GM12878 (cell line): ENCODE measurements around the gene MRPS16. TPM values are rescaled to one million over a fixed set of nuclear protein-coding genes. Genes with fewer than 3 reads are reported as not detected.
A peak's percentile ranks its signal among the peaks of the same experiment; 100 is the strongest.

Source experiments
- ATAC-seq: fragments of 200-7000 bp; cut with Tn5 transposase; 3 replicates; pipeline ENCODE4 v1.9.1; 2020; ENCODE audit warnings: mild to moderate bottlenecking, moderate library complexity
- BruUV-seq: library from RNA; stranded (reverse); fragments of 400-500 nt; replicated peaks from 2 replicates; lab custom pipeline; 2021; lab: Mats Ljungman, UMichigan
- CTCF ChIA-PET: fragments of 300-600 bp; sonication (Branson Sonifier 250); formaldehyde crosslinking; extraction: SDS; loops from one replicate; lab custom pipeline; 2021; ENCODE audit warnings: inconsistent platforms; lab: Yijun Ruan, JAX
- POLR2A ChIA-PET: fragments of 350-600 bp; formaldehyde crosslinking; extraction: SDS; loops from one replicate; lab custom pipeline; 2021; ENCODE audit warnings: inconsistent platforms; lab: Charles Lee
- RAD21 ChIA-PET: fragments of 300-600 bp; sonication (Branson Sonifier 250); formaldehyde crosslinking; loops from one replicate; lab custom pipeline; 2023; ENCODE audit warnings: antibody characterized with exemption; ENCODE audit not compliant: unreplicated experiment; lab: Charles Lee
- SMC1A ChIA-PET: fragments of 300-600 bp; sonication (Branson Sonifier 250); formaldehyde crosslinking; loops from one replicate; lab custom pipeline; 2023; ENCODE audit not compliant: unreplicated experiment, uncharacterized antibody; lab: Charles Lee
- DNase-seq: peaks from one replicate; pipeline ENCODE4 v3.0.0-alpha.2; 2011; ENCODE audit warnings: low read depth, low spot score
- FAIRE-seq: peaks from 3 replicates; lab custom pipeline; 2011; peaks lifted over from hg19 to GRCh38; lab: Jason Lieb, UNC
- H2AFZ ChIP-seq: 2 replicates; pipeline ENCODE4 v1.6.0; 2011; ENCODE audit warnings: low read depth, low read length, control low read depth; ENCODE audit not compliant: control insufficient read depth
- H3K27ac ChIP-seq: 2 replicates; pipeline ENCODE4 v1.5.1; 2011; ENCODE audit warnings: control low read depth; ENCODE audit not compliant: control insufficient read depth, insufficient read depth
- H3K27me3 ChIP-seq, 2 experiments: replicated peaks in 1 of 2; 2 replicates each; pipeline versions ENCODE4 v1.6.0 to v1.6.1; 2011; ENCODE audit warnings: low read length in 1 of 2; ENCODE audit not compliant: control insufficient read depth in 2 of 2, insufficient read depth in 2 of 2
- H3K36me3 ChIP-seq, 2 experiments: 2 replicates each; pipeline ENCODE4 v1.5.1; 2011; ENCODE audit warnings: low read length in 1 of 2; ENCODE audit not compliant: control insufficient read depth in 2 of 2, insufficient read depth in 2 of 2
- H3K4me1 ChIP-seq: 2 replicates; pipeline ENCODE4 v1.6.1; 2011; ENCODE audit warnings: mild to moderate bottlenecking, low read length, moderate library complexity, mixed read lengths; ENCODE audit not compliant: control insufficient read depth, insufficient read depth
- H3K4me2 ChIP-seq: 2 replicates; pipeline ENCODE4 v1.6.0; 2011; ENCODE audit warnings: control low read depth; ENCODE audit not compliant: control insufficient read depth, insufficient read depth
- H3K4me3 ChIP-seq: fragments of 200-600 bp; sonication (generic); 2 replicates; pipeline ENCODE4 v1.5.1; 2016
- H3K79me2 ChIP-seq: 2 replicates; pipeline ENCODE4 v1.6.0; 2011; ENCODE audit warnings: low read length; ENCODE audit not compliant: control insufficient read depth, insufficient read depth
- H3K9ac ChIP-seq: 2 replicates; pipeline ENCODE4 v1.8.0; 2011; ENCODE audit warnings: low read length, control low read depth, mixed read lengths; ENCODE audit not compliant: control insufficient read depth, insufficient read depth
- H3K9me3 ChIP-seq: replicated peaks from 3 replicates; pipeline ENCODE4 v1.5.1; 2011; ENCODE audit warnings: mild to moderate bottlenecking, low read length; ENCODE audit not compliant: control insufficient read depth, insufficient read depth
- H4K20me1 ChIP-seq: 2 replicates; pipeline ENCODE4 v1.6.0; 2011; ENCODE audit not compliant: control insufficient read depth, insufficient read depth
- CEBPB ChIP-seq, 2 experiments: fragments of 150-350 bp in 1 of 2; IDR thresholded peaks; 2 replicates each; pipeline ENCODE4 v1.6.1; 2012 to 2014; ENCODE audit warnings: low read depth in 2 of 2, low read length in 2 of 2, borderline replicate concordance in 1 of 2, inconsistent platforms in 1 of 2
- CHD1 ChIP-seq: IDR thresholded peaks from 2 replicates; pipeline ENCODE4 v1.6.1; 2012; ENCODE audit warnings: low read depth, low read length, improper control_type of control experiment
- EP300 ChIP-seq, 2 experiments: fragments of 150-350 bp in 1 of 2; IDR thresholded peaks; 2 replicates each; pipeline ENCODE4 v1.6.1; 2011 to 2012; ENCODE audit warnings: low read depth in 2 of 2, low read length in 2 of 2, borderline replicate concordance in 1 of 2, improper control_type of control experiment in 1 of 2, inconsistent platforms in 1 of 2; ENCODE audit not compliant: control insufficient read depth in 1 of 2
- HDAC6 ChIP-seq: fragments of 200-600 bp; sonication (generic); IDR thresholded peaks from one replicate; pipeline ENCODE4 v1.8.0; 2017; ENCODE audit warnings: antibody characterized with exemption; ENCODE audit not compliant: unreplicated experiment
- IKZF2 ChIP-seq, 2 experiments: fragments of 450-650 bp; IDR thresholded peaks; 2 replicates each; pipeline ENCODE4 v1.6.1; 2017; ENCODE audit warnings: mild to moderate bottlenecking in 2 of 2, moderate library complexity in 2 of 2
- RELA ChIP-seq: fragments of 450-650 bp; IDR thresholded peaks from 2 replicates; pipeline ENCODE4 v1.8.0; 2014; ENCODE audit warnings: borderline replicate concordance; ENCODE audit not compliant: partially characterized antibody
- TBL1XR1 ChIP-seq: IDR thresholded peaks from 2 replicates; pipeline ENCODE4 v1.6.1; 2012; ENCODE audit warnings: low read depth, low read length, improper control_type of control experiment
- ZNF217 ChIP-seq: fragments of 450-650 bp; IDR thresholded peaks from 2 replicates; pipeline ENCODE4 v1.6.1; 2017; ENCODE audit warnings: antibody characterized with exemption, mild to moderate bottlenecking
- WGBS: methylation state at CpG from one replicate; pipeline ENCODE4 v1.1.6; 2016; ENCODE audit warnings: low lambda C conversion rate; ENCODE audit not compliant: insufficient replicate concordance, insufficient coverage; ENCODE audit errors: missing lambda C conversion rate; 5-methylcytosine and 5-hydroxymethylcytosine counted together
- in situ Hi-C: fragments of 300-500 bp; cut with MboI; formaldehyde crosslinking; loops from 9 replicates; pipeline ENCODE4 v1.14.3; 2018; ENCODE audit warnings: mixed read lengths
- intact Hi-C: fragments of 100-400 bp; cut with micrococcal nuclease; formaldehyde crosslinking; loops from one replicate; pipeline ENCODE4 v1.14.2; 2022; ENCODE audit not compliant: unreplicated experiment
- polyA plus RNA-seq, 11 experiments: library from polyadenylated mRNA; depleted of rRNA in 4 of 11; unstranded in 6 of 11; stranded (reverse) in 5 of 11; fragments of >200 nt; fragmentation: Nextera tagmentation in 4 of 11; fragmentation: Illumina TruSeq in 1 of 11; extraction: Ambion mirVana in 4 of 11; extraction: Trizol in 1 of 11; gene quantifications; 1 replicate in 1 of 11; 2 replicates in 10 of 11; pipeline versions ENCODE4 v1.2.1 to v1.2.3, GENCODE V29; 2011 to 2016; ENCODE audit warnings: inconsistent platforms in 2 of 11, missing spikeins in 2 of 11, low read depth in 1 of 11
- total RNA-seq, 4 experiments: library from RNA; depleted of rRNA in 3 of 4; stranded (reverse); fragments of >200 nt in 3 of 4; fragmentation: Illumina TruSeq in 1 of 4; extraction: Trizol in 1 of 4; gene quantifications; 2 replicates each; pipeline versions ENCODE4 v1.2.1 to v1.2.3, GENCODE V29; 2013 to 2021
- TF ChIP-seq, protein P1 (sequence below): IDR thresholded peaks from 2 replicates; pipeline ENCODE4 v1.6.1; 2011; ENCODE audit warnings: low read depth, mild to moderate bottlenecking, low read length, moderate library complexity, borderline replicate concordance; ENCODE audit errors: extremely low read depth
- TF ChIP-seq, protein P2 (sequence below): IDR thresholded peaks from 2 replicates; pipeline ENCODE4 v1.6.1; 2011; ENCODE audit warnings: borderline replicate concordance, low read depth, mild to moderate bottlenecking, moderate library complexity, low read length; ENCODE audit not compliant: insufficient read depth, poor library complexity, severe bottlenecking
- TF ChIP-seq, protein P3 (sequence below): IDR thresholded peaks from 2 replicates; pipeline ENCODE4 v1.6.1; 2012; ENCODE audit warnings: low read length, inconsistent platforms

Gene MRPS16
- total and polyA plus RNA-seq, 10 of the 15 experiments (the other 5 are each of a cell fraction or from before 2014, with no cell fraction given) = 43.4 to 285 (median 103) TPM

- peaks cover 81% of the 10 kb centered on the region for H3K79me2 ChIP-seq
- H3K9me3 ChIP-seq = no peaks in the 10 kb centered on the region
- in situ Hi-C loops = no loop called here
- H3K4me1 ChIP-seq = peaks cover 10% of the 10 kb centered on the region
- ChIA-PET CTCF (interaction anchor here (0.6 to 1.9 kb wide), 5 partner anchors 29 to 396 kb away, joined by 3 to 6 read pairs (median 3); no protein-coding TSS in a partner anchor), SMC1A (interaction anchor here (1.1 kb wide), 2 partner anchors 41 to 79 kb away, joined by 3 read pairs; no protein-coding TSS in a partner anchor), RAD21 (interaction anchor here (0.6 to 2.4 kb wide), 3 partner anchors 16 to 891 kb away, joined by 3 to 17 read pairs (median 5); partner anchors contain the start of gene P4HA1), POLR2A (interaction anchor here (0.6 to 3.7 kb wide), 8 partner anchors 9 to 865 kb away, joined by 3 to 19 read pairs (median 4); partner anchors contain the start of gene CFAP70)
- intact Hi-C loops = loop anchor here (1.0 to 5.0 kb wide), 4 partner anchors 79 to 165 kb away; partner anchors contain the start of genes ANXA7, CFAP70, ECD and FAM149B1
- WGBS = 1% methylated on average over 4 of the region's 4 CpGs
- H2AFZ ChIP-seq = peak overlapping the region; percentile 51
- DNase-seq = no peak
- H3K27me3 ChIP-seq = no peaks in the 10 kb centered on the region
- peaks cover 0 to 13% of the 10 kb centered on the region in 2 experiments; a peak in 3 of 4 replicates for H3K36me3 ChIP-seq
- TSS peak; percentile 96 for BruUV-seq
- H3K4me2 ChIP-seq = peak overlapping the region; percentile 98
- no peaks in the 10 kb centered on the region for H4K20me1 ChIP-seq
- H3K9ac ChIP-seq = peak overlapping the region; percentile 92
- peak overlapping the region; percentile 88 for H3K27ac ChIP-seq
- TF ChIP-seq IKZF2 (IDR thresholded peaks at IDR 0.05) = no peak
- TF ChIP-seq ZNF217 = no peak
- TF ChIP-seq HDAC6 = no peak
- TF ChIP-seq, protein P1, sequence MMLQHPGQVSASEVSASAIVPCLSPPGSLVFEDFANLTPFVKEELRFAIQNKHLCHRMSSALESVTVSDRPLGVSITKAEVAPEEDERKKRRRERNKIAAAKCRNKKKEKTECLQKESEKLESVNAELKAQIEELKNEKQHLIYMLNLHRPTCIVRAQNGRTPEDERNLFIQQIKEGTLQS = no peak
- TF ChIP-seq, protein P2, sequence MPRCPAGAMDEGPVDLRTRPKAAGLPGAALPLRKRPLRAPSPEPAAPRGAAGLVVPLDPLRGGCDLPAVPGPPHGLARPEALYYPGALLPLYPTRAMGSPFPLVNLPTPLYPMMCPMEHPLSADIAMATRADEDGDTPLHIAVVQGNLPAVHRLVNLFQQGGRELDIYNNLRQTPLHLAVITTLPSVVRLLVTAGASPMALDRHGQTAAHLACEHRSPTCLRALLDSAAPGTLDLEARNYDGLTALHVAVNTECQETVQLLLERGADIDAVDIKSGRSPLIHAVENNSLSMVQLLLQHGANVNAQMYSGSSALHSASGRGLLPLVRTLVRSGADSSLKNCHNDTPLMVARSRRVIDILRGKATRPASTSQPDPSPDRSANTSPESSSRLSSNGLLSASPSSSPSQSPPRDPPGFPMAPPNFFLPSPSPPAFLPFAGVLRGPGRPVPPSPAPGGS = no peak
- no peak for TF ChIP-seq TBL1XR1
- TF ChIP-seq, protein P3, sequence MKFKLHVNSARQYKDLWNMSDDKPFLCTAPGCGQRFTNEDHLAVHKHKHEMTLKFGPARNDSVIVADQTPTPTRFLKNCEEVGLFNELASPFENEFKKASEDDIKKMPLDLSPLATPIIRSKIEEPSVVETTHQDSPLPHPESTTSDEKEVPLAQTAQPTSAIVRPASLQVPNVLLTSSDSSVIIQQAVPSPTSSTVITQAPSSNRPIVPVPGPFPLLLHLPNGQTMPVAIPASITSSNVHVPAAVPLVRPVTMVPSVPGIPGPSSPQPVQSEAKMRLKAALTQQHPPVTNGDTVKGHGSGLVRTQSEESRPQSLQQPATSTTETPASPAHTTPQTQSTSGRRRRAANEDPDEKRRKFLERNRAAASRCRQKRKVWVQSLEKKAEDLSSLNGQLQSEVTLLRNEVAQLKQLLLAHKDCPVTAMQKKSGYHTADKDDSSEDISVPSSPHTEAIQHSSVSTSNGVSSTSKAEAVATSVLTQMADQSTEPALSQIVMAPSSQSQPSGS = 0 out of 2 replicates have a peak, but pooled peaks have one; percentile 15
- TF ChIP-seq EP300 (IDR thresholded peaks at IDR 0.05; ENCODE audit: borderline replicate concordance in 1 of 2, control insufficient read depth in 1 of 2, low read depth in 2 of 2, low read length in 2 of 2) = no peak
- TF ChIP-seq RELA = no peak
- TF ChIP-seq CHD1 = no peak
- TF ChIP-seq CEBPB (IDR thresholded peaks at IDR 0.05; ENCODE audit: borderline replicate concordance in 1 of 2, low read depth in 2 of 2, low read length in 2 of 2) = 0 out of 4 replicates have a peak, but pooled peaks of 1 of the 2 experiments have one; percentile 39
- TF ChIP-seq, all 136 proteins: peak for 2
- H3K4me3 ChIP-seq = peak overlapping the region; percentile 89
- no peak for FAIRE-seq
- peak; percentile 2 for ATAC-seq
These were observed 4.8 kb downstream of the MRPS16 start for GRCh38 chr10:73247509-73248258.
